Stimulated activated CD4-positive, alpha-beta T cell treated with anti-CD3 and anti-CD28 coated beads, Interleukin-15, amount 100 ng/mL, for 24 hours (primary cell): ENCODE data around the gene CHIC1.
"Not testable (repeated sequence)": the region's sequence is repeated elsewhere in the genome, so short reads cannot be mapped to it uniquely, and the experiment has no call there.

Experiments
- DNase-seq: peaks from one replicate; pipeline ENCODE4 v3.0.0-alpha.2; 2020

Gene CHIC1

DNA sequence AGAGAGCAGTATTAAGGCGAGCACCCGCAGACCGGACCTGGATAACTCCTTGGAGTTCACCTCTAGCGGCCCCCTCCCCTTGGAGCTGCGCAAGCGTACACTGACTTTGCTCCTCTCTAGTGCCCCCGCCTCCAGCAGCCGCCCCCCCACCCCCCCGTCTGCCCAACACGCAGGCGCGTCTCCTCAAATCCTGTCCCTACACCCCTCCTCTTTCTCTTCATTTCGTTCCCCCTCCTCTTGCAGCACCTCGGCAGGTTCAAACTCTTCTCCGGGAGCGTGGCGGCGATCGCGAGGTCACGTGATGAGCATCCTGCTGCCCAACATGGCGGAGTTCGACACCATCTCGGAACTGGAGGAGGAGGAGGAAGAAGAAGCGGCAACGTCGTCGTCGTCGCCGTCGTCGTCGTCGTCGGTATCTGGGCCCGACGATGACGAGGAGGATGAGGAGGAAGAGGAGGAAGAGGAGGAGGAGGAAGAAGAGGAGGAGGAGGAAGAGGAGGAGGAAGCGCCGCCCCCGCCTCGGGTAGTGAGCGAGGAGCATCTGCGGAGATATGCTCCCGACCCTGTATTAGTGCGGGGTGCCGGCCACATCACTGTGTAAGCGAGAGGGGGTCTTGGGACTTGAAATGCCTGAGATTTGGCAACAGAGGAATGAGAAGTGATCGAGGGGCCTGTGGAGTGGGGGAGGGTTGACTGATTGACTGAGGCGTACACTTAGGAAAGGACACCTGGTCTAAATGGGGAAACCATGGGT is at the start of gene CHIC1:
TSS of gene CHIC1 (plus strand) at position 214 of the 754 bp plus-strand sequence. CDS start at position 302, 88 bp downstream.
- DNase-seq = peak; percentile 73

DNA sequence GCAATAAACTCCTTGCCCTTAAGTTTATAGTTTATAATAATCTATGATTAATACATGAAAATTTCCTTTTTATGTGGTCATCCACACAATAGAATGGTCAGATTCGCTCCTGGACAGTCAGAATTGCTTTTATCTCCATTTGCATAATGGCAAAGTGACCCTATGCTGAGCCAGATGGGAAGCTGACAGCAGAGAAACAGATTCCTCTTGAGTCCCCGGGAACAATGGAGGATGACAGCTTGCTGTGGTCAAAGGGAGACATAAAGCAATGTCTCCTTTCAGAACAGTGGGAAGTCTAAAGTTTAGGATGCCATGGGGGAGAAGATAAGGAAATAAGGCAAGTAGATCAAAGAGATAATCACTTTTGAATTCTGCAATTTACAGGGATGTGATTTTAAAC is 40.2 kb upstream of the CHIC1 start:
- not testable (repeated sequence) for DNase-seq

DNA sequence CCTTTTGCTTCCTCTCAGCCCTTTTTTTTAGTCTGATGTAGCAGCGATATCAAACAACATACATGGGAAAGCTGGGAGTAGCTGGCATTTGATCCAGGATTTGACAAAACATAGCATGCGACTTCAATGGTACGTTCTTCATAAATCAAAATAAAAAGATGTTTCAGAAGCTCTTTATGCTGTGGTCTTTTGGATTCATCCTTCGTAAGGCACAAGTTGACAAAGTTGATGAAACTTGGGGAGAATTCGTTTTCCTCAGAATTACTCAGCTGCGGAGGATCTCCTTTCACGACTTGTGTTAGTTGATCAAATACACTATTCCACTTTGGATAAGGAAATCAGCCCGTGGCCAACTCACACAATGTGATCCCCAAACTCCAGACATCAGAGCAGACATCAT is 38.1 kb upstream of the CHIC1 start:
- DNase-seq = no peak

- no peak for DNase-seq
Measured at GRCh38 chrX:73525928-73526690, 36.9 kb upstream of the CHIC1 start.

GRCh38 chrX:73531655-73532054 is 31.3 kb upstream of the CHIC1 start:
- DNase-seq = not testable (repeated sequence)

GRCh38 chrX:73556159-73556558 is 6.8 kb upstream of the CHIC1 start:
- no peak for DNase-seq

- no peak for DNase-seq
Measured at GRCh38 chrX:73561801-73562200, 1.2 kb upstream of the CHIC1 start.

DNA sequence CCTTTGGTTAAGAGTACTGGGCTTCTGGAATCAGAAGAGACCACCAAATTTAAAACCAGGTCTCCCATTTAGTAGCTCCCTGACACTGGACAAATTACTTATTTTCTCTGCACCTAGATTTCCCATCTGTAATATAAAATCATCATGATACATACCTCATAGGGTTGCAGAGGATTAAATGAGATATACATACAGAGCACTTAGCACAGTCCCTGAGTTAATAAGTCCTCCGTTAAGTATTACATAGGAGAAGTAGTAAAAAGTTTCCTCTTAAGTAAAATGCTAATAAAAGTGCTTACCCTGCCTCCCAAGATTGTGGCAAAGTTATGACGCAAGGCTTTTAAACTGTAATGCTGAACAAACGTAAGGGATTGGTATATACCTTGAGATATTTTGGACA is 539 bp upstream of the CHIC1 start:
- DNase-seq = no peak

DNA sequence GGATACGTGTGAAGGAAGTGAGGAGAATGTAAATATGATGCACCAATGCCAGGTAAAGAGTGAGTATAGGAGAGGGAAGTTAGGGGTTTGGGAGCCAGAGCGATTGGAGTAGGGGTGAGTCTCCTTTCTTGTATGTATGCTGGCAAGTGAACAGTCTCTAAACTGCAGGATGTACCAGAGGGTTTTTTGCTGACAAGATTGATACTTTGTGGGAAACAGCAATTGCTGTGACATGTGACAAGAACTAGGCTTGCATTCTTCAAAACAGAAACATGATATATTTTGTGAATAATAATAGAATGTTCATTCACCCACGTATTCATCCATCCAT is 706 bp downstream of the CHIC1 start:
- no peak for DNase-seq

GRCh38 chrX:73577361-73577760 is 14.4 kb downstream of the CHIC1 start:
- DNase-seq = no peak

GRCh38 chrX:73581002-73581628 is 18.1 kb downstream of the CHIC1 start:
- no peak for DNase-seq

- DNase-seq = not testable (repeated sequence)
Measured at GRCh38 chrX:73597758-73598157, 34.8 kb downstream of the CHIC1 start.

DNA sequence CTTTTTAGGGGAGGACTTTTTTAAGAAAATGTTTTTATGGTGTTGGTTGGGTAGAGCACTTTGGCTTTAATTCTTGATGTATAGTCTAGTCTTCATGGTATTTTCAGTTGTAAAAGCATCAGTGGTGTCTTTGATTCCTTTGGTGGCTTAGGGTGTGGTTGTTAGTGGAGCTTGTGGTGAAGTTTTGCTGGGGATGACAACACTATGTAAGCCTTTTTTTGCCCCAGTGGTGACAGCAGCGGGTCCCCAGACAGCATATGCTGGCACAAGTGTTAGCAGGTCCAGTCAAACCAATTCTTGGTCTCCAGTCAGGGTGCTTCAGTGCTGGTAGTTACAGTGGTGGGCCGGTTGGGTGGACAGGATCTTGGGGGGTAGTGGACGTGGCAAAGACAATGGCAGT is 52.0 kb downstream of the CHIC1 start:
- DNase-seq = no peak

DNA sequence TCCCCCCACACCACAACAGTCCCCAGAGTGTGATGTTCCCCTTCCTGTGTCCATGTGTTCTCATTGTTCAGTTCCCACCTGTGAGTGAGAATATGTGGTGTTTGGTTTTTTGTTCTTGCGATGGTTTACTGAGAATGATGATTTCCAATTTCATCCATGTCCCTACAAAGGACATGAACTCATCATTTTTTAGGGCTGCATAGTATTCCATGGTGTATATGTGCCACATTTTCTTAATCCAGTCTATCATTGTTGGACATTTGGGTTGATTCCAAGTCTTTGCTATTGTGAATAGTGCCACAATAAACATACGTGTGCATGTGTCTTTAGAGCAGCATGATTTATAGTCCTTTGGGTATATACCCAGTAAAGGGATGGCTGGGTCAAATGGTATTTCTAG is 78.7 kb downstream of the CHIC1 start:
- DNase-seq = not testable (repeated sequence)

DNA sequence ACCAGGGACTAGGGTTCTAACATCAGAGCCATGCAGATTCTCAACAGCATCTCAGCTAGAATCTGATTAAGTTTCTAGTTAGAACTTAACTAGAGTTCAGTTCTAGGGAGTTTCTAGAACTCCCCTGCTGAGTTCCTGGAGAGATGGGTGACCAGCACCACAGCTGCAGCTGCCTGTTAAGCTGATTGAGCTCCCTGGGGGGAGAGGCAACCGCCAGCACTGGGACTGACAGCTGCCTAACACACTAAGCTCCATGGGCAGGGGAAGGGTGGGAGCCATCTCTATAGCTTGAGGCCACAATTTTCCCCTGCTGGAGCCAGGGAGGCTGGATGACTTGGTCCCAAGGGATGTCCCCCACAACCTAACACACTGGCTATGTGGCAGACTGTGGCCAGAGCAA is 84.2 kb downstream of the CHIC1 start:
- no peak for DNase-seq

- no peak for DNase-seq
Measured at GRCh38 chrX:73647632-73648322, 84.8 kb downstream of the CHIC1 start.

DNA sequence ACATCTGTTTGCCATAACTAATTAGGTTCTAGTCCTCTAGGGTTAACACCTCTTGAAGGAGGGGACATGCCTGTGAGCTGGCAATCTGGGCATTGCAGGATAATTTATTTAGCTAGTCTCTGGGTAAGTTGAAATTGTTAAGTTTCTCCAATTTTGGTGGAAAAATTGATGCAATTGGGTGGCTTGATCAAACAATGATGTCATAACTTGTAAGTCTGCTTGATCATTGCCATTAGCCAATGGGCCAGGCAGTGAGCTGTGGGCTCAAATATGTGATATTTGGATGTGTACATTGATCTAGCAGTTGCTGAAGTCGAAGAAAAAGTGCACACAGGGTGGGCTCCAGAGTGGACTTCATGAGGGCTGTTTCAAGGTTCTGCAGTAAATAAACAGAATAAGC is 98.3 kb downstream of the CHIC1 start:
- DNase-seq = not testable (repeated sequence)

GRCh38 chrX:73668779-73669178 is 105.8 kb downstream of the CHIC1 start:
- DNase-seq = no peak

- no peak for DNase-seq
Measured at GRCh38 chrX:73681408-73681807, 118.4 kb downstream of the CHIC1 start.

DNA sequence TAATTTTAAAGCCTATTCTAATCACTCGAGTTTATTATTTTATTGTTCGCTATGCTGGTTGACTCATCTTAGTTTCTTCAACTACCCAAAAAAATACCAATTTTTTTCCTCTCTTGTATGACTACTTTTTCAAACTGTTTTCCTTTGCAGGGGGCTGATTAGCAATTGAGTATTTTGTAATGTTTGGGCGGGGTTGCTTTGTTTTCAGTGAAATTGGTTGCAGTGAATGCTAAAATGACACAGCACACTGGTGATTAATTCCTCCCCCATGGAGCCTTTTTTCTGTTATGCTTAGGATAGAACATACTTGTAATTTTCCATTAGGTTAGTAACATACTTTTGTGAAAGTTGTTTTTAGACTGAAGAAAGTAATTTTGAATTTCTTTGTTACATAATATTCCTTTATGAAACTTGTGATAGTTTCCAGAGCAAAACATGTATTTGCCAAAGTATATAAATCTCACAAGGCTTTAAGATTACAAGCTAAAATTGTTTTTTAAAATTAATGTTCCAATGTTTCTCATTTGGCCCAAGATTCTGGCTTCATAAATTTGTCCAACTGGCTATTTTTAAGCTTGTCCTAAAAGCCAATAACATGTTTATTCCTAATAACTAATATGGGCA is 120.4 kb downstream of the CHIC1 start:
- DNase-seq = no peak

GRCh38 chrX:73707014-73707413 is 144.0 kb downstream of the CHIC1 start:
- DNase-seq = not testable (repeated sequence)

DNA sequence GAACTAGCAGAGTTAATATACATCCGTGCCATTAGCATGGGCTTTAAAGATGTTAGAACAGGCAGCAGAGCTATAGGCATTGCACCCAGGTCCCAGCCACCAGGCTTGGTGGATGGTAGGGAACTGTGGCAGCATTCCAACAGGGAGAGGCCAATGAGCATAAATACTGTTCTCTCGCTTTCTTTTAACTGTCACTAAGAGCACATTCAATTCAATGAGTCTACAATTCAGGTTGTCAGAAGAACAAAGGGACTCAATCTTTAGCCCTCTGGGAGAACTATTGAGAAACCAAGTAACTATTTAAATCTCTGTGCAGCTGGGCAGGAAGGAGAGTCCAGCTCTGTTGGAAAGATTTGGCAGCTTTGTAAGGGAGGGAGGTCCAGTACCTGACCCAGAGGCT is 165.6 kb downstream of the CHIC1 start:
- DNase-seq = no peak
